Jurkat, Clone E6-1 (cell line): ENCODE data around the gene KDELR3.
"Not testable (repeated sequence)": the region's sequence is repeated elsewhere in the genome, so short reads cannot be mapped to it uniquely, and the experiment has no call there.

Experiments
- DNase-seq: peaks from one replicate; pipeline ENCODE4 v3.0.0-alpha.2; 2011; ENCODE audit warnings: low read depth, low spot score
- H3K4me3 ChIP-seq: 2 replicates; pipeline ENCODE4 v1.5.1; 2011; ENCODE audit warnings: mild to moderate bottlenecking, low read length, control low read depth, moderate library complexity

KDELR3 gene

DNA sequence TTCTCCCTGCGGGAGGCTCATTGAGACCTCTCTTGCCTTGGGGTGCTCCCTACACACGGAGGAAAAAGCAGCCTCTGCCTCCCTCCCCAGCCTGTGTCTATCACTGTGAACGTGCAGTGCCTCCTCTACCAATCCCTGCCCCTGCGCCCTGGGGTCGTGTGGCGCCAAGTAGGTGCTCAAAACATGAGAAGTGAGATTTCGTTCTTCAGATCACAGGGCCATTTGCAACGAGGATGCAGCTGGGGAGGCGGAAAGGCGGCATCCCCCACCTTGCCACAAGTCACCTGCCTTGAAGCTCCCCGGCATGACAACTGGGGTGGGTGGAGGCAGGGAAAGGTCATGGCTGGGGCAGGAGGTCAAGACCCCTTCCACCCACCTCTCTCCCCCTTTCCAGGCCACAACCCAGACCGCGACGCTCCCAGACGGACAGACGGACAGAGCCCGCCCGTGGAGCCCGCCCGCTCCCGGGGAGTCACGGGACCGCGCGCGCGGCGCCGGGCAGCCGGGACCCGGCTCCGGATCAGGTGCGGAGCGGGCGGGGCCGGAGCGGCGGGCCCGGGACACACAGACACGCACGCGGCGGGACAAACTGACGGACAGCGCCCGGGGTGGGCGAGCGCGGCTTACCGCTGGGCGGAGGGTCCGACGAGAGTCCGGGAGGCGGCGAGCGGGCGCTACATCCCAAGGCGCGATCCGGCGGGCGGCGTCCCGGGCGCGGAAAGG lies 13.4 kb upstream of the KDELR3 start:
- peak; percentile 58 for DNase-seq
- H3K4me3 ChIP-seq, result peak overlapping the region; percentile 24

DNA sequence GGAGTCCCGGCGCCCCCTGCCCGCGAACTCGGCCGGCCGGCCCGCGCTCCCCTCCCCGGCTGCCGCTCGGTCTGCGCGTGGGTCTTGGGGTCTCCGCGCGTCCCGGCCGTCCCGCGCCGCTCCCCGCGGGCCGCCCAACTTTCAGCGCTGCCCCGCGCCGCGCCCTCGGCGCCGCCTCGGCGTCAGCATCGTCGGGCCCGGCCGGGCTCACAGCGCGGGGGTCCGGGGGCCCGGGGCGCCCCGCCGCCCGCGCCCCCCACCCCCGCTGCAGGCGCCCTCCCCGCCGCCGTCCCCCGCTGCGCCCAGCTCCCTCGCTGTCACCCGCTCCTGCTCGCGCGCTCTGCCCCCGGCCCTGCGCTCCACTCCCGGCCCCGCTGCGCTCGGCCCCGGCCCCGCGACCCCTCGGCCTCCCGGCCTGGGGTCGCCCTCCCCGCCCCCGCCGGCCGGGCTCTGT lies 12.8 kb upstream of the KDELR3 start, which contains the start of gene KCNJ4:
Gene KCNJ4 (minus strand): TSS at position 124 of the 454 bp plus-strand sequence. CDS start 27,067 bp downstream, outside the sequence.
- no peak for DNase-seq
- H3K4me3 ChIP-seq, result peak within 1 kb of the TSS; percentile 39

DNA sequence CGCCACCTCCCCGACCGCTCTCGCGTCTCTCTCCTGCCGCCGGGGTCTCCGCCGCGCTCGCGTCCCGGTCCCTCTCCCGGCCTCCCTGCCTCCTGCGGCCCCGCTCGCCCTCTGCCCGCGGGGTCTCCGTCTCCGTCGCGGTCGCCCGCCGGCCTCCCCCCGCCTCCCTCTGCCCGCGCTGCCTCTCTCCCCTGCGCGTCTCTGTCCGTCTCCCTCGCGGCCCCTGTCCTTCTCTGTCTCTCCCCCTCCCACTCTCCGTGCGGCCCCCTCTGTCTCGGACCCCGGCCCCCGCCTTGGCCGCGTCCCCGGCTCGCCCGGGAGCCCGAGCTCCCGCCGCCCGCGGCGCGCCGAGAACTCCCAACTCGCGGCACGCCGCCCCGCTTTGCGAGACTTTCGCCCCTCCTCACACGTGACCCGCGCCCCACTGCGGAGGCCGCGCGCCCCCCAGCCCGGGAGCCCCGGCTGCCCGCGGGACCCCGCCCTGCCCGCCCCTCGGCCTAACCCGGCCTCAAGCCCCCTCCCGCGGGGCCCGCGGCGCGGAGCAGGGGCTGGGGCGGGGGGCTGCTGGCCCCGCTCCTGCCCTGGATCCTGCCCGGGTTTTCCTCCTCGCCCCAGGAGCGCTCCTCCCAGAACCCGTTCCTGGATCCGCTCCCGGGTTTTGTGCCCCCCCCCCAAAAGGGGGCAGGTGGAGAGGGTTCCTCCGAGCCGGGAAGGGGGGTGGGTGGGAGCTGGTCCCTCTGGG lies 12.2 kb upstream of the KDELR3 start:
- H3K4me3 ChIP-seq, result peak overlapping the region; percentile 39
- DNase-seq, result peak; percentile 40

DNA sequence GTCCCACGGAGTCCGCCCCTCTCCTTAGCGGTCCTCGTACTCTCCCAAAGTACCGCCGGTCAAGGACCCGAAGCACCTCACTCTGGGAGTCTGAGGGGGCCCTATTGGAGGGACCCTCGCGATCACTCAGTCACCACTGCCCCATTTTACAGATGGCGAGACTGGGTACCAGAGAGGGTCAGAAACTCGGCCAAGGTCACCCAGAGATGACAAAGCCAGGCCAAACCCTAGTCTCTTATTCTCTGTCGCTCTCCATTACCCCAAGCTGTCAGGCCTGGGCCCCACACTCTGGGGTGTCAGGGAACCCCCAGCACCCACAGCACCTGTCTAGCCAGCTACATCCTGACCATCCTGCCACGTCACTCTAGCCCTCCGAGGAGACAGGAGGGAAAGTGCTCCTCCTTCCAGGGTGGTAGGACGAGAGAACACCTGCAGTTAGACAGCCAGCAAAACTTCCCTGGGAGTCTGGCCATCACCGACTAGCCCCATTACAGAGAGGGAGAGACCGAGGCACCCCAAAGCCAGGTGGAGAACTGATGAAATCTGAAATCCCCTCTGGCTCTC lies 11.5 kb upstream of the KDELR3 start:
- DNase-seq, result no peak
- H3K4me3 ChIP-seq, result peak overlapping the region; percentile 15; the same call in 1 of the 2 replicates

DNA sequence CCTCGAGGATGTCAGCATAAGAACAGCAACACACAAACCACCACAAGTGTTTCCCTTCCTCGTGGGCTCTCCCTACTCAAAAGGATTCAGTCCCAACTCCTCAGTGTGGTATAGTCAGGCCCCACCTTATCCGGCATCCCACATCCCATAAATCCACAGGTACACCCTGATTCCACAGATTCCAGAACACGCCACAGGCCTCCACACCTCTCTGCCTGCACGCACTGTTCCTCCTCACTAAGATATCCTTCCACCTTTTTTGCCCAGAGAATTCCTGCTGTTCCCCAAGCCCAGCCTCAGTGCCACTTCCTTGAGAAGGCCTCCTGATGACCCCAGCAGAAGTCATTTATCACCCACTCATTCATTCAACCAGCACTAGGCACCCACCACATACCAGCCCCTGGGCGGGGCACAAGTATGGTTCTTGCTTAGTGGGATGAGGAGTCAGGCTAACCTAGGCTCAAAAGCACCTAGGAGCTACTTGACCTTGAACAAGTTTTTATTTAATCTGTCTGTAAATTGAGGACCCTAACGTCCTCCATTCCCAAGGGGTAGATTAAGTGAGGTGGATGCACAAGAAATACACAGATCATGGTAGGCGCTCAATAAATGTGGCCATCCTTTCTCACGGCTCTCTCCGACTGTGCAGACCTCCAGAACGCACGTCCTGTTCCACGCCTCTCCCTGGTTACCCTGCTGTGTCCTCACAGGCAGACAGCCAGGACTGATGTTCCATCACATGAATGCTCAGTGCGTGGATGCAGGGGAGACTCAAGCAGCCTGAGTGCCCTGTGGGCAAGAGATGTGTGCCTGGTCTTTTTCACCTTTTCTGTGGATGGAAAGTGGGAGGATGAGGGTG lies 10.8 kb upstream of the KDELR3 start:
- no peak for DNase-seq
- H3K4me3 ChIP-seq, result no peak overlapping the region

DNA sequence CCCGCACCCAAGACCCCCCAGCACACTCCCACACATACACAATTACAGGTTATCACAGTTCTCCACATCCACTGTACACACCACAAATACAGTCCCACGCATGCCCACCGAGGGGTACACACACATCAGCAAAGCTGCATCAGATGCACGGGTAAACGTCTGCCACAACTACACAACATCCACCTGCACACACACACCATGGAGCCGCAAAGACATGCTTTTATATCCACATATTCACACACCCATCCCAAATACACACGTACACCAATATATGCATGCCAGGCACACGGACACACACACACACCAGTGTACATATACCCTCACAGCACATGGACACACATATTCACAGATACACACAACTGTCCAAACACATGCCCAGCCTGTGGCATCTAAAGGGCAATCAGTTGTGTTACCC lies 7.5 kb upstream of the KDELR3 start:
- no peak for DNase-seq
- H3K4me3 ChIP-seq, result no peak overlapping the region

DNA sequence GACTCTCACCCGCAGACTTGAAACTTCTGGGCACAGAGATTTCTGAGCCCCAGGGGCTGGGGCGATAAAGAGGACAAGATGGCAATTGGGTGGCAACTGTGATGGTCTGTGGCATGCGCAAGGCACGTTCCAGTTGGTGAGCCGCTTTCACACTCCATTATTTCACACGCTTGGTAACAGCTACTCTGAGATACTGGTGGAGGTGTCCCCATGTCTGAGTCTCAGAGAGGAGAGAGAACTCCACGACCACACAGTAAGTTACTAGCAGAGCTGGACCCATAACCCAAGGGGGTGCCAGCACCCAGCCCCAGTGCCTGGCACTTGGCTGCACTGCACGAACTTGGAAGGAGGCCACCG lies 6.9 kb upstream of the KDELR3 start:
- DNase-seq, result no peak
- H3K4me3 ChIP-seq, result peak overlapping the region; percentile 37

DNA sequence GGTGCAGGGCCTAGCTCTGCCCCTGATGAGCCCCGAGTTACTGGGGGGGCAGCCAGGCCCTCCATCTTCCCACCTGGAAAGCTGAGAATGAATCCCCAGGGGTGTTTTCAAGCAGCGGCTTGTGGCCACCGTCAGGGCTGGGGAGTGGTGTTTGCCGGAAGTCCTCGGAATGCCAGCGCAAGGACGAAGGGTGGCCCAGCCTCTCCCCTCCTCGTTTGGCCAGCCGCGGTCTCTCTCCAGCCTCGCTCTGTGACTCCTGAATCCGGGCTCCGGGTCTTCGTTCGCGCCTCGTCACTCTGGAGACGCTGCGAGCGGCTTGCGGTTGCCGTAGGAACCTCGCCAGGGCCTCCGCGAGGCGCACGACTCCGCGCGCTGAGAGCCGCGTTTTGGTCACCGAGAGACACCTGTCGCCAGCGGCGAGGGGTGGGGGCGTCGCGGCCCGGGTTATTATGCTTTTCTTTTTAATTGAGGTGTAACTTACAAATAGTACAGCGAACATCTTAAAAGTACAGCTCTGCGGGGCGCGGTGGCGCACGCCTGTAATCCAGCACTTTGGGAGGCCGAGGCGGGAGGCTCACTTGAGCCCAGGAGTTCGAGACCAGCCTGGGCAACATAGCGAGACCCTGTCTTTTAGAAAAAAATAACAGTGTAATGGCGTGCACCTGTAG lies 6.3 kb upstream of the KDELR3 start:
- H3K4me3 ChIP-seq, result peak overlapping the region; percentile 37
- DNase-seq, result peak; percentile 81

DNA sequence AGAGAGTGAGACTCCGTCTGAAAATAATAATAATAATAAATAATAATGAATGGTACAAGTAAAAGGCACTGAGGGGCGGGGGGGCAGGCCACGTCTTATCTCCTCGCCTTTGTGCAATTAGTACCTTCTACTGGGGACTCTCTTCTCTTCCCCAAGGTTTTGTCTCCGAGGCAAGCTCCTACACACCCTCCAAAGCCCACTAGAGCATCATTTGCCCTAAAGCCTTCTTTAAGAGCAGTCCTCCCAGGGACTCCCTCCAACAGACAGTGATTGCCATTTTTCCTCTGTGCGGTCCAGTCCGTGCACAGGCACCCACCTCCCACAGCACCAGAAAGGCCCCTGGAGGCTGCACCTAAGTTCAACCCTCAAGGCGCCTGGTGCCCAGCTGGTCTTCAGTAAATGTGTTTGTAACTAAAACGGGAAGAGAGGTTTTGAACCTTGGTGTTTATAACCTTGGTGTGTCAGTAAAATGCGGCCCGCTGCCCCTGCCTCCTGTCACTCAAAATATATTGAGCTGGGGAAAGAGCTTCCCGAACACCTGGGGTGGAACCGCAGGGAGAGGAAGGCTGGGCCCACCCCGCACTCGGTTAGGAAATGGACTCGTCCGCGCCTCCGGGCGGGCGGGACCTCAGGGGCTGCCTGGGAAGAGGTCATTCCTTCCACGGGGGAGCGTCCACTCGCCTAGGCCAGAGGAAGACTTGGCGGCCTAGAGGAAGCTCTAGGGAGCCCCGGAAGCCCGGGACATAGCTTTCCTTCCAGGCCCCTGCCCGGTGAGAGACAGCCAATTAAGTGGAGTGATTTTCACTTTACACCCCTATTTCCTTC lies 4.7 kb upstream of the KDELR3 start:
- no peak for DNase-seq
- no peak overlapping the region for H3K4me3 ChIP-seq

DNA sequence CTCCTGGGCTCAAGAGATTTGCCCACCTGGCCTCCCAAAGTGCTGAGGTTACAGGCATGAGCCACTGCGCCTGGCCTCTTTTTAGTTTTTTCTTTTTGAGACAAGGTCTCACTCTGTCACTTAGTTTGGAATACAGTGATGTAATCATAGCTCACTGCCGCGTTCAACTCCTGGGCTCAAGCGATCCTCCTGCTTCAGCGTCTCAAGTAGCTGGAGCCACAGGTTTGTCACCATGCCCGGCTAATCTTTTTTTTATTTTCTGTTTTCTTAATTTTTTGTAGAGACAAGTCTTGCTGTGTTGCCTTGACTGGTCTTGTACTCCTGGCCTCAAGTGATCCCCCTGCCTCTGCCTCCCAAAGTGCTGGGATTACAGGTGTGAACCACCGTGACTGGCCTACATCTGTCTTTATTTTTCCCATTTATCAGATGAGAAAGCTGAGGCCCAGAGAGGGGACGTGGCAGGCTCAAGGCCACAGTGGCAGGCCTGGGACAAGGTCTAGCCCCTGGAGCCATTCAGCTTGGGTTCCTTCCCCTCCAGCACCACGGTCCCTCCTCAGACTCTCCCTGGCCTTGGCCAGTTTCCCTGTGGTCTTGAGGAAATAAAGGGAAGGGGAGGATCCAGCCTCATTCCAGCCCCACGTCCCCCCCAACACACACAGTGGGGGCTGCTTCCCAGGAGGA lies 2.8 kb upstream of the KDELR3 start:
- no peak overlapping the region for H3K4me3 ChIP-seq
- no peak for DNase-seq

DNA sequence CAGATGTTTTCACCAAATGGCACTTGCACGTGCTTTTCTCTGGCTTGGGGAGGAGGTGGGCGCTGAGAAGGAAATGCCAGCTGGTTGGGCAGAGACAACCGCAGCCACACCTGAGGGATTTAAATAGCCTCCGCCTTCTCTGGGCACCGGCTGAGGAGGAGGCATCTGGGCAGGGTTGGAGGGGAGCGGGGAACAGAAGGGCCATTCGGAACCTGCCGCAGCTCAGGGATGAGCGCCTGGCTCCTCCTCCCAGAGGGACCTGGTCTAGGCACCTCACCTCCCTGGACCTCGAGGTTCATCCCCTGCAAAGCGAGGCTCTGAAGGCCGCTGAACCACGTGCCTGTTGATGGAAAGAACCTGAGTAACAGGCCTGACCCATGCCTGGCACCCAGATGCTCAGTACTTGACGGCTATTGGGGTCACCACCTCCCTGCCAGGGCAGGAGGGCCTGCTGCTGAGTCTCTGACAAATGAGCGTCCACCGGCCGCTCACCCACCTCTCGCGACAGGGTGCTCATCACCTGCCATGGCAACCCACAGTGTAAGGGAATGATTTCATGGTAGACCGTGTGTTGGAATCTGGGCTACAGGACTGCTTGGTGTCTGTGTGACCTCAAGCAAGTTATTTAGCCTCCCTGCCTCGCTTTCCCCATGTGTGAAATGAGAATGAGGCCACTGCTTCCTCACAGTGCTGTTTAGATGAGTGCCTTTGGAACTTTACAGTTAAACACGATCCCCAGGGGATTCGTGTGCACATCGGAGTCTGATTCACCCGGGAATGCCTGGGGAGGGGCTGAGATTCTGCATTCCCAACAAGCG lies 2.0 kb upstream of the KDELR3 start:
- no peak overlapping the region for H3K4me3 ChIP-seq
- no peak for DNase-seq

DNA sequence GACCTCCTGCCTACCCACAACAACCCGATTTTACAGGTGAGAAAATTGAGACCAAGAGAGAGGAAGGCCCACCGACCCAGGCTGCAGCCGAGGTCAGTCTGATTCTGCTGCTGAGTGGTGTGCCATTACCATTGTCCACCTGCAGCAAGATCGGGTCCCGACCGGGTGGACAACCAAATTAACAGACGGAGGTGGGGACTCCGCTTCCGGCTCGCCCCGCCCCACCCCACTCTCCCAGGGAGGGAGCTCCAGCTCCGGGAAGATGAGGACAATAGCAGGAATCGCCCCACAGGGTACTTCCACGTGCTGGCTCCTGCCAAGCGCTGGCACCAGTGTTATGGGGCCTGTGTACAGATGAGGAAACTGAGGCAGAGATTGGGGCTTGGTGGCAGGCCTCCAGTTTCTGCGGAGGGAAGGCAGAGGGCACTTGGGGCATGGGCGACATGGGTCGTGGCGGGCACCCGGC lies 425 bp upstream of the KDELR3 start:
- H3K4me3 ChIP-seq, result no peak overlapping the region
- DNase-seq, result no peak

DNA sequence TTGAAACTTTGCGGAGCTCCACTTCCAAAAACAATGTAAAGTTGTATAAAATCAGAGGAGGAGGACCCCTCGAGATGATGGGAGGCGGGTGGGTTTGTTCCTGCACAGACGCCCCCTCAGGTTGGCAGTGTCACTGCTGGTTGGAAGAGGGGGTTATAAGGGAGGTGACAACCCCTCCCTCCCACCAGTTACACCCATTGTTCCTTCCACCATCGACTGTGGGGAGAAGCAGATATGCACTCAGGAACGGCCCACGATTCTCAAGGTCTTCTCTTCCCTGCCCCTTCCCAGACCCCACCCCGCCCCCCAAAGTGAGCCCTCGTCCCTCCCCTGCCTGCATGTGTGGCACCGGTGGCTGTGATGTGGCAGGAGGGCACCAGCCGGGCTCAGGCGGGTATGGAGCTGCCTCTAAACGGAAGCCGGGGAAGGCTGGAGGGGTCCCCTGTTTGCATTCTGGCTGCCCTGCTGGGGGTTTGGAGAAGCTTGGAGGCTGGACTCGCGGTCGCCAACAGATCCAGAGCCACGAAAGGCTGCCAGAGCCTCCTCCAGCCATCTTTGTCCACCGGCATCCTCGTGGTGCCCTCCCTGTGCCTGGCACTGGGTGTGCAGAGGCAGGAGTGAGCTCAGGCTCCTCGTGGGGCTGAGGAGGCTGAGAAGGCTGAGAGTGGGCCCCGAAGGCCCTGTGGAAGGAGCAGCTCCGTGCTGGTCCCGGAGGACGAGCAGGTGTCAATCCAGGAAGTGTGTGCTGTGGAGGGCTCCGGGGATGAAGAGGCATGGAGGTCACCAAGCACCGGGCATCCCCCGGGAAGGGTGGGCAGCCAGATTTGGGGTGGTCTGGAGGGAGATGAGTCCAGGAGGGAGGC lies 778 bp downstream of the KDELR3 start:
- no peak overlapping the region for H3K4me3 ChIP-seq
- DNase-seq, result no peak

DNA sequence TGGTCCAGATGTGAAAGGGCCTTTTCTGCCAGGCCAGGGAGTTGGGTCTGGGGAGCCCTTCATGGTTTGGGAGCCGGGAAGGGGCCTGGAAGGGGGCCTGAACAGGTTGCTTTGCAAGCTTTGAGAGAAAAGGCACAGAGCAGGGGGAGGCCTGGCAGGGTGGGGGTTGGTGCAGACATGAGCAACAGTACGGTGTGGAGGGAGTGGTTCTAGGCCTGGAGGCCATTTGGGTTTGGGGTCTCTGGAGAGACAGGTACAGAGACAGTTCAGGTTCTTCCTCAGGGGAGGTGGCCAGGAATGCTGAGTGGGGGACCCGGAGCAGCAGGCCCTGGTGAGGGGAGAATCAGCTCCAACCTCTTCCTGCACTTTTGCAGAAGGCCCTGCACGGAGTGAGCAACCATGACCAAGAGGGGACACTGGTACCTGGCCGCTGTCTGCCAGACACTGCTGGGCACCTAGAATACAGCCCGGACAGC lies 1.4 kb downstream of the KDELR3 start:
- DNase-seq, result no peak
- no peak overlapping the region for H3K4me3 ChIP-seq

DNA sequence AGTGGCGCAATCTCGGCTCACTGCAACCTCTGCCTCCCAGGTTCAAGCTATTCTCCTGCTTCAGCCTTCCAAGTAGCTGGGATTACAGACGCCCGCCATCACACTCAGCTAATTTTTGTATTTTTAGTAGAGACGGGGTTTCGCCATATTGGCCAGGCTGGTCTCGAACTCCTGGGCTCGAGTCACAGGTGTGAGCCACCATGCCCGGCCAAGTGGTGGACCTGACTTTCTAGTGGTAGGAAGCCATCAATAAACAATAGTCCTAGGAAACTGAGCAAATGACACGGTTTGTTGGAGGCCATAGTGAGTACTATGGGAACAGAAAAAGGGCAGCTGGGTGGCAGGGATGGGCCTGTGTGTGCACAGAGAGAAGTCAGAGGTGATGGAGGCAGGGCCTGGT lies 2.3 kb downstream of the KDELR3 start:
- H3K4me3 ChIP-seq, DNase-seq: not testable (repeated sequence)

DNA sequence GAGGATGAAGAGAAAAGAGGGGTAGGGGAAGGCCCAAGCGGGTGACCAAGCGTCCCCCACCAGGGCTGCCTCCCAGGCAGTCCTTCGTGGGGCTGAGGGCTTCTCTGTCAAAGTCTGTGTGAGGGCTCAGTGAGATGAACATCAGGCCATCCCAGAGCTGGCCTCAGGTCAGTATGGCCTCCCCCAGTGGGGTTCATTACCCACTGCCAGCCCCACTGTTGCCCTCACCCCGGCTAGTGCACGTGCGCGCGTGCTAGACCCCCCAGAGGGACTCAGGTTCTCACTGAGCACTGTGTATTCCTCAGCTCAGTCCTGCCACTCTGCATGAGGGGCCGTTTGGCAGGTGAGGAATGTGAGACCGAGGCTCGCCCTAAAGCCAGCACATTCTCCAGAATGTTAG lies 3.3 kb downstream of the KDELR3 start:
- DNase-seq, result no peak
- H3K4me3 ChIP-seq, result no peak overlapping the region
